DMS153 treated with DMSO at 0.1 percent for 48 hours (cell line): ENCODE results near the gene CLCN3.
"Not testable (repeated sequence)": the region's sequence is repeated elsewhere in the genome, so short reads cannot be mapped to it uniquely, and the experiment has no call there.

Experiments used
- DNase-seq: peaks from one replicate; lab custom pipeline; 2025; ENCODE audit not compliant: unreplicated experiment; lab: John Stamatoyannopoulos, UW

CLCN3 gene

GRCh38 chr4:169619958-169620879, at the start of gene CLCN3:
CLCN3 (plus strand) TSS chr4:169620578; CDS start chr4:169635929, 15,351 bp downstream.
- peak; percentile 83 for DNase-seq

GRCh38 chr4:169571012-169571411, 49.4 kb upstream of the CLCN3 start:
- not testable (repeated sequence) for DNase-seq

- DNase-seq, result no peak
These were observed 48.9 kb upstream of the CLCN3 start for GRCh38 chr4:169571435-169571834.

DNA sequence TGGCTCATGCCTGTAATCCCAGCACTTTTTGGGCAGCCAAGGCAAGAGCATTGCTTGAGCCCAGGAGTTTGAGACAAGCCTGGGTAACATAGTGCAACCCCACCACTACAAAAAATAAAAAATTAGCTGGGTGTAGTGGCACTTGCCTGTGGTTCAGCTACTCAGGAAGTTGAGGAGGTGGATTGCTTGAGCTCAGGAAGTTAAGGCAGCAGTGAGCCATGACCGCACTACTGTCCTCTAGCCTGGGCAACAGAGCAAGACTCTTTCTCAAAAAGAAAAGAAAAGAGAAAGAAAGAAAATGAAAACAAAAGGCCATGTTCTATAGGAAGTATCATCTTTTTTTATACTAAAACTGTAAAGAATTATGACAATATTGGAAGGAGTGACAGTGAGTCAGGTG, 46.5 kb upstream of the CLCN3 start:
- DNase-seq, result no peak

DNA sequence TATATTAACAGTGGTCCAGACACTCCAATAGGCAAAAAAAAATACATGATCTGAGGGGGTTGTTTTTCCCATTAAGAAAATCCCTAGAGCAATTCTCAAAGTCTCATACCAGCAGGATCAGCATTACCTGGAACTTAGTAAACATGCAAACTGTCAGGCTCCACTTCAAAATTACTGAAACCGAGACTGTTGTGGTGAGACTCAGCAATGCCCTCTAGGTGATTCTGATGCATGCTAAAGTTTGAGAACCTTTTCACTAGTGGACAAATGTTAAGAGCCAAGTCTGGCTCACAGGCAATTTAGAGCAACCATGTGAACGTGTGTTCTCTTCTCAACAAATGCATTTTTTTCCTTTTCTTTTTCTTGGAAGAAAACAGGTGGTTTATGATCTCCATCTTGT, 38.2 kb upstream of the CLCN3 start:
- no peak for DNase-seq

DNA sequence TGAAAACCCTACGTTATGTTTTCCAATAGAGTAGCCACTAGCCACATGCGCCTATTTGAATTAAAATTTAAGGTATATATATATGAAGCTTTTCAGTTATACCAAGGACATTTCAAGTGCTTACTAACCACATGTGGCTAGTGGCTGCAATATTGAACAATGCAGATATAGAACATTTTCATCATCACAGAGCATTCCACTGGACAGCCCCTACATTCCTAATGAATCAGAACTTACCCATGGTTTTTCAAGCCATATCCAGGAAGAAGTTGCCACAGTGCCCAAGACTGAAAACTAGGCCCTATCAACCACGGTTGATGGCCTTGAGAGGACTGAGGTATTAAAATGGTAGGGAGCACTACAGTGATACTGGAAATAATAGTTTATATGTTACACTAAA, 37.7 kb upstream of the CLCN3 start:
- DNase-seq, result no peak

GRCh38 chr4:169583563-169583962, 36.8 kb upstream of the CLCN3 start:
- DNase-seq, result no peak

DNA sequence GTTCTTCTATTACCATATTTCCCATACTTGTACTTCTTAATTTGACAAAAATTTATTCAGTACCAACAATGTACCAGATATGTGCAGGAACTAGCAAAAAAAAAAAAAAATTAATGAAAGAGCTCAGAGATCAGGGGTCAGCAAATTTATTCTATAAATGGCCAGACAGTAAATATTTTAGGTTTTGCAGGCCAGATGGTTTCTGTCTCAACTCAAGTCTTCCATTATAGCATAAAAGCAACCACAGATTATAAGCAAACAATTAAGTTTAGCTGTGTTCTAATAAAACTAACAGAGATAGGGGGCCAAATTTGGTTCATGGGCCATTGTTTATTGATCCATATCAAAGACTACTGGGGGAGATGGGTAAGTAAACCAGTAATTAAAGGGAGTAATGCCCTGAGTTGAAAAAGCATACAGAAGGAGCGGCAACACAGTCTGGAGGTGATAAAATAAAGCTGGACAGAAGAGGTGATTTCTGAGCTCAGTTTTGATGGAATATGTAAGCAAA, 27.3 kb upstream of the CLCN3 start:
- DNase-seq, result no peak

GRCh38 chr4:169594560-169595195, 25.7 kb upstream of the CLCN3 start:
- no peak for DNase-seq

- no peak for DNase-seq
These were observed 19.2 kb upstream of the CLCN3 start for GRCh38 chr4:169601016-169601771.

GRCh38 chr4:169603312-169603711, 17.1 kb upstream of the CLCN3 start:
- DNase-seq, result no peak

- no peak for DNase-seq
These were observed 16.1 kb upstream of the CLCN3 start for GRCh38 chr4:169604131-169604900.

DNA sequence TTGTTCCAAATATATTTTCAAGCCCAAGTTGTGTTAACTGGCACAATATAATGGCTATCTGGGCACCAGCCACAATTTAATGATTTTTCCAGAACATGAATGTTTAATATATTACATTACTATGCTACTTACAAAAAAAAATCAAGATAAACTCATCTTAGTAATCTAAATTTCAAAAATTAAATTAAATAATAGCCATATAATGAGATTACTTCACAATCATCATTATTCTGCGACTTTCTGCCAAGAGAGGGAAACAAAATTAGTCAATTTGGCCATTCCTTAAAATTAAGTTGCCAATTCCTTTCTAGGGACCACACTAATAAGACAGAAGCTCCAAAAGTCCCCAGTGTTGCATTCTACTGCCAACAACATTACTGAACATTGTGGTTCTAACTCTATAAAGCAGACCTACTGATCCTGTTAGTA, 15.5 kb upstream of the CLCN3 start:
- DNase-seq, result no peak

DNA sequence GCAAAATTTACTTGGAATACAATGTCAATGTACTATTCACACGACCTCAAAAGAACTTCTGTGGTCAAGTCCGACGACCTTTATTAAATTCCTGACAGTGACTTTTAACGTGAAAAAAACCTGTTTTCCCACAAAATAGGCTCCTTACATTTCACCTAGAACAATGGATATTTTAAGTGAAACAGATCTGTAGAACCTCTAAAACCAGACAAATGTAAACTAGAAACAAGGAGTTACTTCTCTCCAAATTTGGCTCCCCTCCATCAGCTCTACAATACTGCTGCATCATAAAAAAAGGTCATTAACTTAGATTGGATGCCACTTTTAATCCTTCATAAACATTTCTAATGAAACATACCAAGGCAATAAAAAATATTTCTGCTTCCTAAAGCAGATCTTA, 9.2 kb upstream of the CLCN3 start:
- no peak for DNase-seq

GRCh38 chr4:169611991-169612870, 8.1 kb upstream of the CLCN3 start, which contains the start of gene NEK1:
NEK1 (minus strand) TSS chr4:169612583; CDS start chr4:169602630, 9,953 bp downstream.
- DNase-seq, result peak; percentile 74

DNA sequence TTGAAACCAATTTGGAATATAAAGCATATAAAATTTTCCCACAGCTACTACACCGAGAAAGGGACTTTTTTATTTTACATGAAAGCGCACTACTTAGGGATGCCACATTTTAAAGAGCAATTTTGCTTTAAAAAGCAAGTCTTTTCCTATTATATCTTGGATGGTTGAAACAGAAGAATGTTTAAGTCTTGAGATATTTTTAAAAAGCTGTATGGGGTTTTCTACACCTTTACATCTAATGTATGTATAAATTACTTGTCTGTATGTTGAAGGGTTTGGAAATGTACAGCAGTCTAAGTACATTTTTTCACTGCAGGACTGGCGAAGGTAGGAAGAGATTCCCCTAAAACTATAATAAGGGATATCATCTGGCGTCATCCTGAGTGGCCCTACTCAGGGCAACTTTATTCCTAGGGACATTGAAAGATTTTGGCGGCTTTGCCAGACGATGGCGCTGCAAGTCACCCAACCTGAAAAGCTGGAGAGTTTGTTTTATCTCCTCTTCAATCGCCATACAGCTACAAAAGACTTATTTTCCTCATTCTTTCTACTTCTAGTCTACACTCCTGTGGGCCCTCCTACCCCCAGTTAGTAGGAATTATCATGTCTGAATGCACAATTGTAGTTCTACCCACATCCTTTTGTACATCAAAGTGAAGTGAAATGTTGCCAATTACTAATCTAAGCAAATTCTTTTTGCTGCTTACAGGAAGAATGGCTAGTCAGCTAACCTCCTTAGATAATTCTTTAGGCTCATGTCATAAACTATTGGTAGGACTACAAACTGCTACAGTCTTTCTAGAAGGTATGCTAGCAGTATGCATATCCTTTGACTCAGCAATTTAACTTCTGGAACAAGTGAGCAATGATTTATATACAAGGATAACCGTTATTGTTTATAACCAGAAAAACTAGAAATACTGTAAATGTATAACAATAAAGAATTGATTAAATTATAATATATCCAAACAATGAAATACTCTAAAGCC, 7.2 kb upstream of the CLCN3 start:
- peak; percentile 59 for DNase-seq

GRCh38 chr4:169615467-169616106, 4.8 kb upstream of the CLCN3 start:
- DNase-seq, result no peak

DNA sequence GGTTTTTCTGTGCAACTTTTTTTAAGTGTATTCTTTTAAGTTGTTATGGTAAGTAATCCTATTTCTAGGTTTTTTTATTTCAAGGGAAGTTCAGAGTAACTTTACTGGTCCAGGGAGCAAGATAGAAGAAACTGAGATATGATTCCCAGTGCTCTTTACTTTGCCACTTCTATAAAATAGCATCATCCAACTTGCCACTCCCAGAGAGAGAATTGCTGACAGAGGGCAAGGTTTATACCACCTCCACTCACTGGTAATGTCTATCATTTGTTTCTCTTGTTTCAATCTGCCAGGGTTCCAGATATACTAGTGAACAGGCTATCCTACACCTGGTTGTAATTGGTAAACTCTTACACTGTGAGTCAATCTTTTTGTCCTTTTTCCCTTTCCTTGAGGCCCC, 3.5 kb upstream of the CLCN3 start:
- no peak for DNase-seq
